ENCODE data around the gene RSF1. TPM values are rescaled to one million over a fixed set of nuclear protein-coding genes. Genes with fewer than 3 reads are reported as not detected.

RSF1 gene
- total RNA-seq, 1 donor from 2014 or later: 40.2 TPM

DNA sequence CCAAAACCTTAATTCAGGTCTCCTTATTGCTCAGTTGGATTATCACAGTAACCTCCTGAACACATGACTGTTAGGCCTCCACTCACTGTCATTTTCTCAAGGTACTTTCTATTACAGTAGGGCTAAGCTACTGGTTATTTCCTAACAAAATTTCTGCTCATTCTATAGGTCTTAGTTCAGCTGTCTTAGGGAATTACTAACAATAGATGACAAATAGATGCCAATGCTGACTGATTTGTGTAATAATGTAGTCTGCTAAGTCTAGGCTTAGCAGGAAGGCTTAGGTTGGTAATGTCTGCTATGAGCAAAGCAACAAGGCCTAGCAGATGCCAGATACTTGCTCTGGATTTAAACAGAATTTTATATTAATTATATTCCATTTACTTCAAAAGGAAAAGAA, 58.1 kb downstream of the RSF1 start:
- no peak overlapping the region for H3K9ac ChIP-seq (ENCODE audit: low read depth in 1 of 3, low read length in 3 of 3)
- peaks cover 6 to 13% (median 11%) of the 10 kb centered on the region in 3 donors for H3K36me3 ChIP-seq (ENCODE audit: control insufficient read depth in 3 of 3, insufficient read depth in 3 of 3, low read length in 3 of 3)
- H3K4me3 ChIP-seq (ENCODE audit: low read length in 3 of 3): no peak overlapping the region
- H3K27ac ChIP-seq (ENCODE audit: low read depth, low read length): no peak overlapping the region
- no peaks in the 10 kb centered on the region for H3K27me3 ChIP-seq (ENCODE audit: control insufficient read depth in 3 of 3, insufficient read depth in 3 of 3, low read length in 3 of 3)
- H3K4me1 ChIP-seq (ENCODE audit: control insufficient read depth in 3 of 3, insufficient read depth in 3 of 3, low read length in 3 of 3): no peaks in the 10 kb centered on the region
- no peaks in the 10 kb centered on the region for H3K9me3 ChIP-seq (ENCODE audit: control insufficient read depth in 3 of 3, low read length in 3 of 3)

DNA sequence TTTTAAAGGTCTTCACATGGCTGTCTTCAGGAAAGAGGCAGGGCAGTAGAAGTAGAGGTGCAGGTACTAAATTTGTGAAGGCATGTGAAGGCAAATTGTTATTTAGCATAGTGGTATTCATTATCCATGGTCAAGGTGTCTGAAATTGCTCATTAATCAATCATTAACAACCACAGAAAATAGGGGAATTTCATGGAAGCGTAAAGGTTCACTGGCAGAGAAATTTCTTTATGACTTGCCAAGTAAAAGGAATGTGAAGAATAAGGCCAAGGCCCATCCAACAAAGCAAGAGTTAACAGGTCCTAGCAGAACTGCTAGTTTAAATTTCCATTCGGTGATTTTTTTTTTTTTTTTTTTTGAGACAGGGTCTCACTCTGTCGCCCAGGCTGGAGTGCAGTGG, 59.0 kb downstream of the RSF1 start:
- Histone ChIP-seq H3K9ac (ENCODE audit: low read depth in 1 of 3, low read length in 3 of 3) (no peak overlapping the region), H3K27me3 (ENCODE audit: control insufficient read depth in 3 of 3, insufficient read depth in 3 of 3, low read length in 3 of 3) (no peaks in the 10 kb centered on the region), H3K36me3 (ENCODE audit: control insufficient read depth in 3 of 3, insufficient read depth in 3 of 3, low read length in 3 of 3) (peaks cover 6 to 13% (median 11%) of the 10 kb centered on the region in 3 donors), H3K4me3 (ENCODE audit: low read length in 3 of 3) (no peak overlapping the region), H3K9me3 (ENCODE audit: control insufficient read depth in 3 of 3, low read length in 3 of 3) (no peaks in the 10 kb centered on the region), H3K27ac (ENCODE audit: low read depth, low read length) (no peak overlapping the region), H3K4me1 (ENCODE audit: control insufficient read depth in 3 of 3, insufficient read depth in 3 of 3, low read length in 3 of 3) (no peaks in the 10 kb centered on the region)

DNA sequence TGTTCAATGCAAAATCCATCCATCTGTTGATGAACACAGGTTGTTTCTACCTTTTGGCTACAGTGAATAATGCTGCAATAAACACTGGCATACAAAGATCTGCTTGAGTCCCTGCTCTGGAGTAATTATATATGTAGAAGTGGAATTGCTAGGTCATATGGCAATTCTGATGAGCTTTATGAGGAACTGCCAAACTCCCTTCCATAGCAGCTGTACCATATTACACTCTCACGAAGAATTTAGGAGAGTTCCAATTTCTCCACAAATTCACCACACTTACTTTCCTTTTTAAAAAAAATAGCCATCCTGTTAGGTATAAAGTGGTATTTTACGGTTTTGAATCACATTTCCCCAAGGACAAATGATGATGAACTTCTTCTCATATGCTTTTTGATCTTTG, 62.2 kb downstream of the RSF1 start:
- Histone ChIP-seq H3K27ac (ENCODE audit: low read depth, low read length) (no peak overlapping the region), H3K4me1 (ENCODE audit: control insufficient read depth in 3 of 3, insufficient read depth in 3 of 3, low read length in 3 of 3) (peaks cover 0 to 4% (median 2%) of the 10 kb centered on the region in 3 donors), H3K9ac (ENCODE audit: low read depth in 1 of 3, low read length in 3 of 3) (no peak overlapping the region), H3K9me3 (ENCODE audit: control insufficient read depth in 3 of 3, low read length in 3 of 3) (no peaks in the 10 kb centered on the region), H3K4me3 (ENCODE audit: low read length in 3 of 3) (no peak overlapping the region), H3K36me3 (ENCODE audit: control insufficient read depth in 3 of 3, insufficient read depth in 3 of 3, low read length in 3 of 3) (peaks cover 0 to 9% (median 2%) of the 10 kb centered on the region in 3 donors), H3K27me3 (ENCODE audit: control insufficient read depth in 3 of 3, insufficient read depth in 3 of 3, low read length in 3 of 3) (no peaks in the 10 kb centered on the region)

DNA sequence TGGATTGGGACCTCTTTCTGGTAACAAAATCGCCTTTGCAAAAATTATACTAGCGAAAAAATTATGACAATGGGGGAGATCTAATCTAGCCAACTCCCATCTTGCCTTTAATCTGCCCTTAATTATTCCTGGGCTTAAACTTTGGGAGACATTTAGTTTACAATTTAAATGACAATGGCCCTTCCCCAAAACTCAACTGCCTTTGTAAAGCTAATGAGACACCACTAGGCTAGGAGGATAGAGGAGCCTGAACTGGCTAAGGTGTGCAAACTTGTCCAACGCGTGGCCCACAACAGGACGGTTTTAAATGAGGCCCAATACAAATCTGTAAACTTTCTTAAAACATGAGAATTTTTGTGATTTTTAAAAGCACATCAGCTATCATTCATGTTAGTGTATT, 67.3 kb downstream of the RSF1 start:
- H3K27me3 ChIP-seq (ENCODE audit: control insufficient read depth in 3 of 3, insufficient read depth in 3 of 3, low read length in 3 of 3): no peaks in the 10 kb centered on the region
- no peak overlapping the region for H3K4me3 ChIP-seq (ENCODE audit: low read length in 3 of 3)
- peaks cover 0 to 5% (median 0%) of the 10 kb centered on the region in 3 donors for H3K36me3 ChIP-seq (ENCODE audit: control insufficient read depth in 3 of 3, insufficient read depth in 3 of 3, low read length in 3 of 3)
- H3K4me1 ChIP-seq (ENCODE audit: control insufficient read depth in 3 of 3, insufficient read depth in 3 of 3, low read length in 3 of 3): peaks cover 10 to 16% (median 11%) of the 10 kb centered on the region in 3 donors
- no peaks in the 10 kb centered on the region for H3K9me3 ChIP-seq (ENCODE audit: control insufficient read depth in 3 of 3, low read length in 3 of 3)
- H3K27ac ChIP-seq (ENCODE audit: low read depth, low read length): no peak overlapping the region
- no peak overlapping the region for H3K9ac ChIP-seq (ENCODE audit: low read depth in 1 of 3, low read length in 3 of 3)

DNA sequence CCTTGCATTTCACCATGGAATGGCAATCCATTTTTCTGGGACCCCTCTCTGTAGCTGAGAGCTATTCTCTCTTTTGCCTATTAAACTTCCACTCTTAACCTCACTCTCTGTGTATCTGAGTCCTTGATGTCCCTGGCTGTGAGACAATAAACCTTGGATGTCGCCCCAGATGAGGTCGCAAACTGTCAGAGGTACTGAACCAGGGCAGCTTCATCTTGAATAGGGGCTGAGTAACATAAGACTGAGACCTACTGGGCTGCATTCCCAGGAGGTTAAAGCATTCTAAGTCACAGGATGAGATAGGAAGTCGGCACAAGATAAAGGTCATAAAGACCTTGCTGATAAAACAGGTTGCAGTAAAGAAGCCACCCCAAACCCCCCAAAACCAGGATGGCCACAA, 68.0 kb downstream of the RSF1 start:
- Histone ChIP-seq H3K27me3 (ENCODE audit: control insufficient read depth in 3 of 3, insufficient read depth in 3 of 3, low read length in 3 of 3) (no peaks in the 10 kb centered on the region), H3K4me3 (ENCODE audit: low read length in 3 of 3) (no peak overlapping the region), H3K9me3 (ENCODE audit: control insufficient read depth in 3 of 3, low read length in 3 of 3) (no peaks in the 10 kb centered on the region), H3K4me1 (ENCODE audit: control insufficient read depth in 3 of 3, insufficient read depth in 3 of 3, low read length in 3 of 3) (peaks cover 10 to 16% (median 11%) of the 10 kb centered on the region in 3 donors), H3K9ac (ENCODE audit: low read depth in 1 of 3, low read length in 3 of 3) (no peak overlapping the region), H3K36me3 (ENCODE audit: control insufficient read depth in 3 of 3, insufficient read depth in 3 of 3, low read length in 3 of 3) (peaks cover 0 to 5% (median 0%) of the 10 kb centered on the region in 3 donors), H3K27ac (ENCODE audit: low read depth, low read length) (no peak overlapping the region)

DNA sequence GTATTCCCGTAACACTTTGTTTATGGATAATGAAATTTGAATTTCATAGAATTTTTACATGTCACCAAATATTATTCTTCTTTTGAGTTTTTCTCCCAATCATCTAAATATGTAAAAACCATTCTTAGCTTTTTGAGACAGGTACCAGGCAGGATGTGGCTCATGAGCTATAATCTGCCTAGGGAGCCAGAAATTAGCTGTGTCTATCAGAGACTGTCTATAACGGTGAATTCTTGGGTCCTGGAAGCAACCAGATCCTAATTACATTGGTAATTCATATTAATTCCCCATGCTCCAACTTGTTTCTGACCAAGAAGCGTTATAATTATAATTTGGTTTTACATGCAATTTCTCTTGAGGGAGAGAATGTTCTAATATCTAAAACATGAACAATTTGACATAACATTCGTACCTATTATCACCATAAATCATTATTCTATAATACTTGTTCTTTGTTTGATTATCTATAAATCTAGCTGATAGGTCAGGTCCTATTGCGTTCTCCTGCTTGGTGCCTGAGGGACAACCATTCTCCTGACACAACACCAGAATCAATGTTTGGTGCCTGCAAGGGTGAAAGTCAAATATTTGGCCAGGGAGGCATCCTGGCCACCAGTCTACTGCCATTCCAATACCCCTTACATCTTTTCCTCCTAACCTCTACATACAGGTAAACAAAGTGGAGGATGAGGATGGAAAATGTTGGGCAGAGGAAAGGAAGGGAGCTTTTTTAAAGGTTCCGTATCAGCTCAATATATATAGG, 69.9 kb downstream of the RSF1 start:
- peaks cover 10 to 16% (median 11%) of the 10 kb centered on the region in 3 donors for H3K4me1 ChIP-seq (ENCODE audit: control insufficient read depth in 3 of 3, insufficient read depth in 3 of 3, low read length in 3 of 3)

DNA sequence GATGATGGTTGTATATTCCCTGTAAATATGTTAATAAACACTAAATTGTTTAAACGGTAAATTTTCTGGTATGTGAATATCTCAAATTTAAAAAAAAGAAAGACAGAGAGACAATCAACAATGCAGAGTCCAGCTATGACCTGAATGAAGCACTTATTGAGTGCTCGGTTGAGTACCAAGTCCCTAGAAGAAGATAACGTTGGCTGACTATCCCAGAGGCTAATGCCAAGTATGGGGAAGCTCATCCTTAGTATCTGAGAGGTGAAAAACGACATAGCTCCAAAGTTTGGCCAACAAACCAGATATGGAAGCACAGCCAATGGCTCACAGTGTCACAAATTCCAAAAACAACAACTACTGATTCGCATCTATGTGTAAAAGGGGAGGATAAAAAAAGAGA, 71.3 kb downstream of the RSF1 start:
- no peaks in the 10 kb centered on the region for H3K27me3 ChIP-seq (ENCODE audit: control insufficient read depth in 3 of 3, insufficient read depth in 3 of 3, low read length in 3 of 3)
- H3K4me1 ChIP-seq (ENCODE audit: control insufficient read depth in 3 of 3, insufficient read depth in 3 of 3, low read length in 3 of 3): peaks cover 10 to 16% (median 11%) of the 10 kb centered on the region in 3 donors

More for the DNA sequence above, 69.9 kb downstream of the RSF1 start:
- H3K27me3 ChIP-seq (ENCODE audit: control insufficient read depth in 3 of 3, insufficient read depth in 3 of 3, low read length in 3 of 3): no peaks in the 10 kb centered on the region
- no peak overlapping the region for H3K9ac ChIP-seq (ENCODE audit: low read depth in 1 of 3, low read length in 3 of 3)
- peaks cover 0 to 5% (median 0%) of the 10 kb centered on the region in 3 donors for H3K36me3 ChIP-seq (ENCODE audit: control insufficient read depth in 3 of 3, insufficient read depth in 3 of 3, low read length in 3 of 3)
- H3K27ac ChIP-seq (ENCODE audit: low read depth, low read length): no peak overlapping the region
- no peaks in the 10 kb centered on the region for H3K9me3 ChIP-seq (ENCODE audit: control insufficient read depth in 3 of 3, low read length in 3 of 3)
- H3K4me3 ChIP-seq (ENCODE audit: low read length in 3 of 3): no peak overlapping the region

DNA sequence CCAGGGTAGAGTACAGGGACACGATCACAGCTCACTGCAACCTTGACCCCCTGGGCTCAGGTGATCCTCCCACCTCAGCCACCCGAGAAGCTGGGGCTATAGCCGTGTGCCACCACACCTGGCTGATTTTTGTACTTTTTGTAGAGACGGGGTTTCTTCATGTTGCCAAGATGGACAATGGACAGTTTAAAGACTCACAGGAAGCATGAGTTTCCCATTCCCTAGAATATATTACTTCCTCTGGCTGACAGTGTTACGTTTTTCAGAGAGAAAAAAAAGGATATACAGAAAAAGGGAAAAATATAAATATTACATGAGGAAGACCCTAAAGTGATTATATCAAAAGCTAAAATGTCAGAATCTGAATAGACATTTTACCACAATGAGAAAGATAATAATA, 72.3 kb downstream of the RSF1 start:
- Histone ChIP-seq H3K9ac (ENCODE audit: low read depth in 1 of 3, low read length in 3 of 3) (no peak overlapping the region), H3K27me3 (ENCODE audit: control insufficient read depth in 3 of 3, insufficient read depth in 3 of 3, low read length in 3 of 3) (no peaks in the 10 kb centered on the region), H3K4me3 (ENCODE audit: low read length in 3 of 3) (no peak overlapping the region), H3K36me3 (ENCODE audit: control insufficient read depth in 3 of 3, insufficient read depth in 3 of 3, low read length in 3 of 3) (no peaks in the 10 kb centered on the region), H3K27ac (ENCODE audit: low read depth, low read length) (no peak overlapping the region), H3K4me1 (ENCODE audit: control insufficient read depth in 3 of 3, insufficient read depth in 3 of 3, low read length in 3 of 3) (peaks cover 8 to 11% (median 11%) of the 10 kb centered on the region in 3 donors), H3K9me3 (ENCODE audit: control insufficient read depth in 3 of 3, low read length in 3 of 3) (no peaks in the 10 kb centered on the region)

More for the DNA sequence above, 71.3 kb downstream of the RSF1 start:
- no peak overlapping the region for H3K9ac ChIP-seq (ENCODE audit: low read depth in 1 of 3, low read length in 3 of 3)
- no peak overlapping the region for H3K4me3 ChIP-seq (ENCODE audit: low read length in 3 of 3)
- H3K27ac ChIP-seq (ENCODE audit: low read depth, low read length): no peak overlapping the region
- H3K36me3 ChIP-seq (ENCODE audit: control insufficient read depth in 3 of 3, insufficient read depth in 3 of 3, low read length in 3 of 3): no peaks in the 10 kb centered on the region
- no peaks in the 10 kb centered on the region for H3K9me3 ChIP-seq (ENCODE audit: control insufficient read depth in 3 of 3, low read length in 3 of 3)

DNA sequence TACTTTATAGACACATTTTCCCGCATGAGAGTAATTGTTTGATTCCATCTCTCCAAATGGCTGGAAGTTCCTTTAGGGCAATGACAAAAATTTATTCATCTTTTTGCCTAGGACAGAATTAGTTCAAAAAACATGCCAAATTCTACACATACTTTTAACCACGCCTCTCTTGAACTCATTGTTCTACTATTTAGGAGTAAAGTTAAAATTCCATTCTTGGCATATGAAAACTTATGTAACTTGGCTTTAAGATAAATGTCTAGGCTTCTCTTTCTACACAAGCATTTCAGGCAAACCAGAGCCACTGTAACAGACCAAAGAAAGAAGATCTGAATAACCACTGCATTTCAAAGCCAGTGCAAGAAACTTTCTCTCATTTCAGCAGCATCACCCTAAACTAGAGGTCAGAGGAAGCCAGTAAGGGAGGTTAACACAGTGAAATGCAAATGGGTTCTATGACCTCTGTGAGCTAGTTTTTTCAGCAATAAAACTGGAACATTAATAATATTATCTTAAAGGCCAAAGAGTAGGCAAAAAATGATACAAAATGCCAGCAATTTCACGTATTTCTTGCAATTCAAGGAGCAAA, 73.0 kb downstream of the RSF1 start:
- Histone ChIP-seq H3K9ac (ENCODE audit: low read depth in 1 of 3, low read length in 3 of 3) (no peak overlapping the region), H3K36me3 (ENCODE audit: control insufficient read depth in 3 of 3, insufficient read depth in 3 of 3, low read length in 3 of 3) (no peaks in the 10 kb centered on the region), H3K4me1 (ENCODE audit: control insufficient read depth in 3 of 3, insufficient read depth in 3 of 3, low read length in 3 of 3) (peaks cover 4 to 5% (median 4%) of the 10 kb centered on the region in 3 donors), H3K9me3 (ENCODE audit: control insufficient read depth in 3 of 3, low read length in 3 of 3) (no peaks in the 10 kb centered on the region), H3K27ac (ENCODE audit: low read depth, low read length) (no peak overlapping the region), H3K4me3 (ENCODE audit: low read length in 3 of 3) (no peak overlapping the region), H3K27me3 (ENCODE audit: control insufficient read depth in 3 of 3, insufficient read depth in 3 of 3, low read length in 3 of 3) (no peaks in the 10 kb centered on the region)

DNA sequence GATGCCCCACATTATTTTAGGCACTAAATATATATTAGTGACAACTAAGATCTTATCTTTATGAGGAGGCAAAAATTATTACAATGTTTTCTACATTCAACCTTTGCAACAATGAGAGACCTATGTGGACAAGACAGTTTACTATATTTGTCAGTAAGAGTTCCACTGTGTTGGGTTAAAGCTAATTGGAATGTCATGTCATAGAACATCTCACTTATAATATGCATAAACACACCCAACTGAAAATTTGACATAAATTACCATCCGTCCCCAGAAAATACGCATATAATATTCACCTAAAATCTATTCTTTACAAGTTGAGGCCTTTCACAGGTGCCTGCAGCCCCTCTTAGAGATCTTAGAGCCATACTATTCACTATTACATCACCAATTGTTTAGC, 84.0 kb downstream of the RSF1 start:
- Histone ChIP-seq H3K27me3 (ENCODE audit: control insufficient read depth in 3 of 3, insufficient read depth in 3 of 3, low read length in 3 of 3) (no peaks in the 10 kb centered on the region), H3K4me1 (ENCODE audit: control insufficient read depth in 3 of 3, insufficient read depth in 3 of 3, low read length in 3 of 3) (no peaks in the 10 kb centered on the region), H3K9ac (ENCODE audit: low read depth in 1 of 3, low read length in 3 of 3) (no peak overlapping the region), H3K4me3 (ENCODE audit: low read length in 3 of 3) (no peak overlapping the region), H3K36me3 (ENCODE audit: control insufficient read depth in 3 of 3, insufficient read depth in 3 of 3, low read length in 3 of 3) (peaks cover 1 to 15% (median 14%) of the 10 kb centered on the region in 3 donors), H3K9me3 (ENCODE audit: control insufficient read depth in 3 of 3, low read length in 3 of 3) (peaks cover 0 to under 1% (median 0%) of the 10 kb centered on the region in 3 donors), H3K27ac (ENCODE audit: low read depth, low read length) (no peak overlapping the region)
